NCI-H1092 (cell line): ENCODE data around the gene GNG8.

ENCODE experiments used
- DNase-seq: peaks from one replicate; lab custom pipeline; 2025; lab: John Stamatoyannopoulos, UW

GNG8 gene

GRCh38 chr19:46635920-46636761 is at the start of gene GNG8:
GNG8 (minus strand) TSS chr19:46636202; CDS start chr19:46634682, 1,520 bp downstream.
- no peak for DNase-seq

- no peak for DNase-seq
Measured at GRCh38 chr19:46685189-46685588, 49.2 kb upstream of the GNG8 start.

- no peak for DNase-seq
Measured at GRCh38 chr19:46678110-46678732, 42.2 kb upstream of the GNG8 start.

GRCh38 chr19:46674416-46675178 is 38.6 kb upstream of the GNG8 start:
- DNase-seq: no peak

GRCh38 chr19:46670813-46671212 is 34.8 kb upstream of the GNG8 start:
- DNase-seq: no peak

- no peak for DNase-seq
Measured at GRCh38 chr19:46668662-46669061, 32.7 kb upstream of the GNG8 start.

- DNase-seq: no peak
Measured at GRCh38 chr19:46665072-46665471, 29.1 kb upstream of the GNG8 start.

- DNase-seq: peak; percentile 65
Measured at GRCh38 chr19:46661735-46662592, 26.0 kb upstream of the GNG8 start.

GRCh38 chr19:46661020-46661731 is 25.2 kb upstream of the GNG8 start, which contains the start of gene DACT3:
DACT3 (minus strand) TSS chr19:46661182; CDS start chr19:46661064, 118 bp downstream.
- DNase-seq: peak; percentile 98

GRCh38 chr19:46660551-46661019 is 24.6 kb upstream of the GNG8 start:
- no peak for DNase-seq

- no peak for DNase-seq
Measured at GRCh38 chr19:46660008-46660517, 24.1 kb upstream of the GNG8 start.

GRCh38 chr19:46659151-46660007 is 23.4 kb upstream of the GNG8 start:
- no peak for DNase-seq

GRCh38 chr19:46656541-46656940 is 20.5 kb upstream of the GNG8 start:
- DNase-seq: no peak

GRCh38 chr19:46654621-46655152 is 18.7 kb upstream of the GNG8 start:
- no peak for DNase-seq

- no peak for DNase-seq
Measured at GRCh38 chr19:46650445-46650844, 14.4 kb upstream of the GNG8 start.

GRCh38 chr19:46648961-46649960 is 13.3 kb upstream of the GNG8 start:
- no peak for DNase-seq

GRCh38 chr19:46648060-46648960 is 12.3 kb upstream of the GNG8 start:
- DNase-seq: no peak
